HG03066 (cell line): ENCODE results near the gene MPP2.
"Not testable (repeated sequence)": the region's sequence is repeated elsewhere in the genome, so short reads cannot be mapped to it uniquely, and the experiment has no call there.

Source experiments
- ATAC-seq: cut with Tn5 transposase; IDR thresholded peaks from one replicate; pipeline ENCODE4 v1.9.1; 2021; ENCODE audit warnings: low read depth; ENCODE audit not compliant: unreplicated experiment

The MPP2 gene

DNA sequence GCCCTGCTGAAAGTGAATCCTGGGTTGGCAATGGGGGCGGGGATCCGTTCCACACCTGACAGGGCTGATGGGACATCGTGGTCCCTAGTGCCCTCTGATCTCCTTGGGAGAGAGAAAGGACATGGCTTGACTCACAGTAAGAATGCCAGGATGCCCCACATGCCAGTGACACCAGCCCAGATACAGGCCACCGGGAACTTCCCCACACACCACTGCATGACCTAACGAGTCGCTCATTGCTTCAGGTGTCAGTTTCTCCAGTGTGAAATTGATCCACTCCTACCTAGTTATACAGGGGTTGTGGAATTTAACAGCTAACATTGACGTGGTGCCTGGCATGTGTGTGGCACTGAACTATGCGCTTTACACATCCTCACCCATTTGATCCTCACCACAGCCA lies 52.8 kb downstream of the MPP2 start:
- ATAC-seq = no peak

- no peak for ATAC-seq
These were observed 53.8 kb downstream of the MPP2 start for GRCh38 chr17:43853546-43853945.

- no peak for ATAC-seq
These were observed 54.8 kb downstream of the MPP2 start for GRCh38 chr17:43852571-43852970.

- ATAC-seq = no peak
These were observed 58.2 kb downstream of the MPP2 start for GRCh38 chr17:43849116-43849515.

- ATAC-seq = no peak
These were observed 58.7 kb downstream of the MPP2 start for GRCh38 chr17:43848601-43849000.

GRCh38 chr17:43846963-43847371 lies 60.4 kb downstream of the MPP2 start, which contains the start of gene CD300LG:
CD300LG (plus strand) TSS chr17:43847176; CDS start chr17:43847217, 41 bp downstream.
- ATAC-seq = no peak

- ATAC-seq = no peak
These were observed 61.1 kb downstream of the MPP2 start for GRCh38 chr17:43846221-43846712.

- ATAC-seq = no peak
These were observed 61.6 kb downstream of the MPP2 start for GRCh38 chr17:43845766-43846165.

DNA sequence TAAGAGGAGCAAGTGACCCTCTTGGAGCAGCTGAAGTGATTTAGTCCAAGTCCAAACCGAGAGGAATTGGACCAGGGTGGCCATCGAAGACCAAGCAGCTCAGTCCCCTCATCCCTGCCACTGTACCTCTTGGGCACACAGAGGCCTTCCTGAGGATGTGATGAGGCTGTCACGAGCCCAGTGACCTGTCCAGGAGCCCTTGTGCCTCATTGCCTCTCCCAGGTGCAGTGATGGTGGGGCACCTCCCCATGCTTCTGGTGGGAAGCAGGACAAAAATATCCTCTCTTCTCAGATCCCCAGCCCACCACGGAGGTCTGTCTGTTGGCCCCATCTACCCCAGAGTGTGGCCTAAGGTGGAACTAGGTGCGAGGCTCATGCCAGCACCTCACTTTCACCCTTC lies 63.1 kb downstream of the MPP2 start:
- no peak for ATAC-seq

GRCh38 chr17:43842975-43843325 lies 64.4 kb downstream of the MPP2 start:
- ATAC-seq = no peak

DNA sequence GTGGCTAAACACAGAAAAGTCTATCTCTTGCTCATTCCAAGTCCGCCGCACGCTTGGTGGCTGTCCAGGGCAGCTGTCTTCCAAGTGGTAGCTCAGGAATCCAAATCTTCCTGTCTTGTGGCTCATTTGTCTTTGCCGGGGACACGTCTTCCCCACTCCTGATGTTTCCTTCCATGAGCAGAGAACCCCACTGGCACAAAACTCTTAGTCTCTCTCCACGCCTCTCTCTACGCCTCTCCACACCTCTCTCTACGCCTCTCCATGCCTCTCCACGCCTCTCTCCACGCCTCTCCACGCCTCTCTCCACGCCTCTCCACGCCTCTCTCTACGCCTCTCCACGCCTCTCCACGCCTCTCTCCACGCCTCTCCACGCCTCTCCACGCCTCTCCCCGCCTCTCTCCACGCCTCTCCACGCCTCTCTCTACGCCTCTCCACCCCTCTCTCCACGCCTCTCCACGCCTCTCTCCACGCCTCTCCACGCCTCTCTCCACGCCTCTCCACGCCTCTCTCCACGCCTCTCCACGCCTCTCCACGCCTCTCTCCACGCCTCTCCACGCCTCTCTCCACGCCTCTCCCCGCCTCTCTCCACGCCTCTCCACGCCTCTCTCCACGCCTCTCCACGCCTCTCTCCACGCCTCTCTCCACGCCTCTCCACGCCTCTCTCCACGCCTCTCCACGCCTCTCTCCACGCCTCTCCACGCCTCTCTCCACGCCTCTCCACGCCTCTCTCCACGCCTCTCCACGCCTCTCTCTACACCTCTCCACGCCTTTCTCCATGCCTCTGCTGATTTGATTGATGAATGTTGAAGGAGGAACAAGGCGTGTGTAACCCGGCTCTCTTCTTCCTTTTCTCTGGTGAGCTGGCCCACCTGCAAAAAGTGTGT lies 65.0 kb downstream of the MPP2 start:
- not testable (repeated sequence) for ATAC-seq

- no peak for ATAC-seq
These were observed 66.1 kb downstream of the MPP2 start for GRCh38 chr17:43841282-43841681.

DNA sequence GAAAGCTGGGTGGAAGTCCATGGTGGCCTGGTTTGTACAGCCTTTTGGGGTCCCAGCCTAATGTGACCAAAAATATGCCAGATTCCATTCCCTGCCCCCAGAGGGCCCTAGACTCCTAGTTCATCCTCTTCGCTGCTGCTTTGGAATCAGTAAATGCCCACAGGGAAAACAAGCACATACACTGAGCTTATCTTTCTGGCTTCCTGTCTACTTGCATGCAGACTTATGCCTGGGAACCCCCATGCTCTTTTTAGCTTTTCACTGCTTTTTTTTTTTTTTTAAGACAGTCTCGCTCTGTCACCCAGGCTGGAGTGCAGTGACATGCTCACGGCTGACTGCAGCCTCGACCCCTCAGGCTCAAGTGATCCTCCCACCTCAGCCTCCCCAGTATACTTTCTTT lies 66.5 kb downstream of the MPP2 start:
- no peak for ATAC-seq

DNA sequence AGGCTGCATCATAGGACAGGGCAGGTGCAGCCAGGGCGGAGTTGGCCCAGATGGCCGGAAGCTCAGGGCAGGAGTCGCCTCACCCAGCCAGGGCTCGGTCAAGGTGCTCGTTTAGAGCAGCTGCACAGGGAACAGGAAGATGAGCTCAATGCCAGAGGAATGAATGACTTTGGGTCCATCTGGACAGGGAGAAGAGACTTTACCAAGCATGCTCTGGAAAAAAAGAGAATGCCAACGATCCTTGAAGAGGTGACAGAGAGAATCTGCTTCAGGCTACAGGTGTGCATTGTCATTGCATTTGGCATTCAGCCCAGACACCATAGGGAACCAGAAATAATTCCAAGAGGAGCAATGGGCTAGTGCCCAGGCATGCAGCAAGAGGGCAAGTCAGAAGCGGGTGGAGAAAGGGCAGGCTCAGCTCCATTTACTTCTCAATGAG lies 67.6 kb downstream of the MPP2 start:
- ATAC-seq = no peak

DNA sequence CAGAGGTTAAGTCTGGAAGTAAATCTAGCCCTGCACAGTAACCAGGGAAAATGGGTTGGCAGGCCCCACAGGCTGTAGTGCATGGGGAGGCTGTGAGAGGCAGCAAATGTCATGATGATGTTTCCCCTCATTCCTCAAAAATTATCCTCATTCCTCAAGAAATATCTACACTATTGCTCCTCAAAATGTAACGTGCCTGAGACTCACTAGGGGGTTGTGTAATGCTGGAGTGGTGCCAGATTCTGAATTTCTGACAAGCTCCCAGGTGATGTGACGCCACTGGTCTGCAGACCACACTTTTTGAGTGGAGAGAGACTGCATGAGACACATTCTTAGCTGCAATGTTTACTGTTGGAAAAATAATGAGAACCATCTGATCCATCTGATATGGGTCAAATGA lies 73.2 kb downstream of the MPP2 start:
- ATAC-seq = no peak

GRCh38 chr17:43832976-43833829 lies 74.1 kb downstream of the MPP2 start, which contains the start of gene MPP3:
MPP3 (minus strand) TSS chr17:43833146; CDS start chr17:43831906, 1,240 bp downstream.
- ATAC-seq = no peak

- no peak for ATAC-seq
These were observed 75.0 kb downstream of the MPP2 start for GRCh38 chr17:43832168-43832975.

DNA sequence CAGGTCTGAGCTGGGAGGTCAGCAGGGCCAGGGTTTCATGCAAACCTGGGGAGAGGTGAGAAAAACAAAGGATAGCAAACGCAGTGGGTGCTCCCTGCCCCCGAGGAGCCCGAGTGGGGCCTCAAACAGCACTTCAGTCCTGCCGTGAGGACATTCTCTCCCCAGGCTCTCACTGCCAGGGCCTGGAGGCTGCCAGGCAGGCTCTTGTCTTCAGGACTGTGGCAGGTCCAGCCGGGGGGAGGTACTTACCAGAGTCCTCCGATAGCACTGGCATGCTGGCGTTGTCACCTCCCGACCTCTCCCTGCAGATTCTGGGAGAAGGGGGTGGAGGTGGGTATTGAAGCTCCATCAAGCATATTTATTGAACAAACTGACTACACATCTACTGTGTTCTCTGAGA lies 75.7 kb downstream of the MPP2 start:
- no peak for ATAC-seq

- ATAC-seq = no peak
These were observed 76.7 kb downstream of the MPP2 start for GRCh38 chr17:43830510-43831140.

- no peak for ATAC-seq
These were observed 77.6 kb downstream of the MPP2 start for GRCh38 chr17:43829738-43830137.
